DND-41 (cell line): ENCODE results near the gene HECW1.

Experiments
- CTCF ChIP-seq: IDR thresholded peaks from 2 replicates; pipeline ENCODE4 v1.5.1; 2012; ENCODE audit warnings: borderline replicate concordance, low read length, moderate library complexity, mild to moderate bottlenecking; ENCODE audit not compliant: poor library complexity, severe bottlenecking; ENCODE audit errors: extremely low read depth
- EZH2 ChIP-seq: IDR thresholded peaks from 3 replicates; pipeline ENCODE4 v1.6.1; 2012; ENCODE audit warnings: borderline replicate concordance, low read depth, mild to moderate bottlenecking, moderate library complexity, low read length, inconsistent platforms; ENCODE audit not compliant: severe bottlenecking

GRCh38 chr7:43568529-43568928 lies 456.1 kb downstream of the HECW1 start:
- no peak for TF ChIP-seq CTCF
- no peak for TF ChIP-seq EZH2
